ENCODE results near the gene GPR3.
A peak's percentile ranks its signal among the peaks of the same experiment; 100 is the strongest.
"Not testable (repeated sequence)": the region's sequence is repeated elsewhere in the genome, so short reads cannot be mapped to it uniquely, and the experiment has no call there.

The GPR3 gene

DNA sequence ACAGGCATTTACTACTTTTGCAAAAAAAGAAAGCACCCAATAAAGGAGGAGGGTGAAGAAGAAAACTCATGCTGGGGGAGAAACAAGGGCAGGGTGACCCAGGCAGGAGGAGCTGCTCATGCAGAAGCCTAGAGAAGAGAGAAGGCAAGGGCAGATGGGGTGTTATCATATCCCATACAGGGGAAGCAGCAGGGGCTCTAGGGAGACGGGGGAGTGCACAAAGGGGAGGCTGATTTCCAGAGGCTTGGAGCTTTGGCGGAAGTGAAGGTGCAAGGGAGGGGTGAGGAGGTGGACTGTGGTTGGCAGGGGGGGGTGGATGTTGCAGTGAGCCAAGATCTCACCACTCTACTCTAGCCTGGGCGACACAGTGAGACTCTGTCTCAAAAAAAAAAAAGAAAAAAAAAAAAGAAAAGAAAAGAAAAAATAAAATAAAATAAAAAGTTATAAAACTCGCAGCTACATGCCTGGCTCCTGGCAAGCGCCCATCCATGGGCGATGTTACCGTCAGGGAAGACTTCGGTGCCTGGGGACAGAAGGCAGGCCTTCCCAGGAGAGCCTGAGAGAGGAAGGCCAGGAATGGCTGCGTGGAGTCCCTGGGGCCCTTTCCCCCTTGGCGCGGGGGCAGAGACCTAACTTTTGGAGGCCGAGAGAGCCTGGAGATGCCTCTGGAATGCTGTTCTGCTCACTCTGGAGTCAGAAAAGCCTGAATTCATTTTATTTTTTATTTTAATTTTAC lies 14.5 kb upstream of the GPR3 start:
- no peak for DNase-seq

- DNase-seq: no peak
Observed at GRCh38 chr1:27379564-27380122, 12.8 kb upstream of the GPR3 start.

DNA sequence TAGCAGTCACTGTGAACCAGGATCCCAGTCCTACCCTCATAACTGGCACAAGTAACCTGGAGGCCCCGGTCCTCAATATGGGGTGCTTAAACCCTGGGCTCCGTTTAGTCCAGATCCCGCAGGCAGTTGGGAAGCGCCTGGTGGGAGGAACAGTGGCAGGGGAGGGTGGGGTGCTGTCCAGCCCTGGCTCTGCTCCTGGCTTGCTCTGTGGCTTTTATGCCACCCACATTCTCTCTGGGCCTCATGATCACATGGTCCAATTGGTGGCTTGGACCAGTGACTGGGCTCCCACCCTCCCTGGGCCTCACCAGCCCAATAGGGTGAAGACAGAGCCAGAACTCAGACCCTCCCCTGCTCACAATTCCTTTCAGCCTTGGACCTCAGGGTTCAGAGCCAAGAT lies 12.2 kb upstream of the GPR3 start:
- DNase-seq: no peak

DNA sequence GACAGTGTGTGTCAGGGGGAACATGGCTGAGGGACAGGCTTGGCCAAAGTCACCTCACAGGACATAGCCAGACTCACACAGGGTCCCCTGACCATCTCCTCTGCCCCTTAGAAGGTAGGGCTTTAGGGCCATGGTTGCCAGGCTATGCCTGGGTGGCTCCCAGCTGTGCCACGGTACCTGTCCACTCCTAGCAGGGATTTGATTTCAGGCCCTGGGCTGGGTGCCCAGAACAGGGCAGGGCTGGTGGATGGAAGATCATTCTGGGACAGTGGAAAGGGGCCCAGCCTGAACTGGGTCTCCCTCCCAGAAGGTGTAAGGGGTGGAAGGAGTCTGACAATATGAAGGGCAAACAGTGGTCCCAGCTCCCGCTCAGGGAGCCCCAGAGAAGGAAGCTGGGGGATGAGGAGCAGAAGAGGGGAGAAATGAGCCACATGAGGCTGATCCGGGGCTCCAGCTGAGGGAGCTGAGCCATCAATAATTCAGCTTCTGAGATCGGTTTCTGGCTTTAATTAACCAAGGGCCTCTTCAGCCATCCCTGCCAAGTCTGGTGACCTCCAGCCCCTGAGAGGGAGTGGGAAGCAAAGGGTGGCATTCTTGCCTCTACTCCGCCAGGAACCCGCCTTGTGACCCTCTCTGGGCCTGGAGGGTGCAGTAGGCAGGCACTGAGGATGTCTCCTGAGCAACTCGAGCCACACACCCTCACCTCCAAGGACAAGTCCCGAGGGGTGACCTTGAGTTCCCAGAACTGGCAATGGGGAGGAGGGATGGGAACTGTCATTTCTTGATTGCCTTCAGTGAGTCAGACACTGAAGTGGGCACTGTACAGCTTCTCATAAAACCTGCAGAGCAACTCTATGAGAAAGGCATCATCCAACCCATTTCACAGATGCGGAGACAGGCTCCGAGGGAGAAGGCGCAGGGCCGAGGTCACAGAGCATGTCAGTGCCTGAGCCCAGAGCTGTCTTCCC lies 11.4 kb upstream of the GPR3 start:
- no peak for DNase-seq

DNA sequence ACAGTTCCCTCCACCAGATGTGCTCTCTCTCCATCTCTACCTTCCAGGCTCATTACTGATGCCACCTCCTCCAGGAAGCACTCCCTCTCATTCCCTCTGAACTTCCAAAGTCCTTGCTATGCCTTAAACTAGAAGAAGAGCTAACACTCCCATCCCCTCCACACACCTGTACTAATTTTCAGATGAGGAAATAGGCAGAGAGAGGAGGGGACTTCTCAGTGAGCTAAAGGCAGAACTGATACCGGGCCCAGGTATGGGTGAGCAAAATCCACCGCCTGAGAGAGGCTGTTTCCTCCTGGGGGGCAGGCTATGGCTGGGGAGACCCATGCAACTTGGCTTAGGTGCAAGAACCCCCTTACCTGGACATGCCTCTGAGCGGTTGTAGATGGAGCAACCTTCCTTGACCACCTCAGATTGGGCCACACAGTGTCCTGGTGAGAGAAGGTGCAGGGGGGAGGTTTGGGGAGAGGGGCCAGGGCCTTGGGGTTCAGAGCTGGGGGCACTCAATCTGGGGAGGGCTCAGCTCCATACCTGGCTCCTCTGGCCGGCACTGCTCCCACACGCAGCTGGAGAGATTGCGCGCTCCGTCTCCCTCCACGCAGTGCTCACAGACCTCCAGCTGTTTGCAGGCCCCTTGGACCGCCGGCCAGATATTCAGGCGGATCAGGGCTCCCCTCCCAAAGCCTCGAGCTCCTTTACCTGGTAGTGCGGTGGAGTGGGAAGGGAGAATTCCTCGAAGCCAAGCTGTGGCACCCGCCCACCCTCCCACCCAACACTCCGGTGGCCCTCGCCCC lies 10.3 kb upstream of the GPR3 start:
- DNase-seq: no peak

GRCh38 chr1:27383039-27383605 lies 9.3 kb upstream of the GPR3 start, which contains the start of gene CD164L2:
Gene CD164L2, minus strand, starts transcription at chr1:27383333. Its CDS starts 94 bp downstream, at chr1:27383239.
- no peak for DNase-seq

- DNase-seq: no peak
Observed at GRCh38 chr1:27383661-27384060, 8.8 kb upstream of the GPR3 start.

DNA sequence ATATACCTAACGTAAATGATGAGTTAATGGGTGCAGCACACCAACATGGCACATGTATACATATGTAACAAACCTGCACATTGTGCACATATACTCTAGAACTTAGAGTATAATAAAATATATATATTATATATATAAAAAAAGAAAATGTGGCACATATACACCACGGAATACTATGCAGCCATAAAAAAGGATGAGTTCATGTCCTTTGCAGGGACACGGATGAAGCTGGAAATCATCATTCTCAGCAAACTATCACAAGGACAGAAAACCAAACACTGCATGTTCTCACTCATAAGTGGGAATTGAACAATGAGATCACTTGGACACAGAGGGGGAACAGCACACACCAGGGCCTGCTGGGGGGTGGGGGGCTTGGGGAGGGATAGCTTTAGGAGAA lies 7.6 kb upstream of the GPR3 start:
- DNase-seq: not testable (repeated sequence)

DNA sequence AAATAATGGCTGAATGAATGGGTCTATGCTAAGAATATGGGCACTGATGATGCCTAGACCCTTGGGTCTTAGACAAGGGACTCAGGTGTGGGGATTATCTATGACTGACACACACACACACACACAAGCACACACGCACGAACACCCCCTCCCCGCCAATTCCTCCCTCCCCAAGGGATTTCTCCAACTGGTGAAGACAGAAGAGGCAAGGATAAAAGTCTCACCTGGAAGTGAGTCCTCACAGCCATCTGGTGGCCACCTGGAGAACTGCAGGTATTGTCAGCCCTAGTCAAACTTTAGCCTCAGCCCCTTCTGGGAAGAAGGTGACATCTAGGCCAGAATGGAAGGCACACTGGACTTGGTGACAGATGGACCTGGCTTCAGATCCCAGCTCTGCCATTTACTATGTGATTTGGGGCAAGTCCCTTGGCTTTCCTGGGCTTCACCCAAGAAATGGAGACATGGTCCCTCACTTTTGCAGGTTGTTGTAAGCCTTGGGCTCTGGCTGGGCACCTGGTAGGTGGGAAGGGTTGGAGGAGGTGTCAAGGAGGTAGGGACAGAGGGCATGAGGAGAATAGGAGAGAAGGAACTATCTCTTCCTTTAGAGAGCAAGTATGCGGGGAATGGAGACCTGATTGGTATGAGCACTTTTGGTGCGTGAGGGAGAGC lies 4.0 kb upstream of the GPR3 start:
- DNase-seq: peak in 28 of 51 donors; percentile 5 to 50 (median 22)

DNA sequence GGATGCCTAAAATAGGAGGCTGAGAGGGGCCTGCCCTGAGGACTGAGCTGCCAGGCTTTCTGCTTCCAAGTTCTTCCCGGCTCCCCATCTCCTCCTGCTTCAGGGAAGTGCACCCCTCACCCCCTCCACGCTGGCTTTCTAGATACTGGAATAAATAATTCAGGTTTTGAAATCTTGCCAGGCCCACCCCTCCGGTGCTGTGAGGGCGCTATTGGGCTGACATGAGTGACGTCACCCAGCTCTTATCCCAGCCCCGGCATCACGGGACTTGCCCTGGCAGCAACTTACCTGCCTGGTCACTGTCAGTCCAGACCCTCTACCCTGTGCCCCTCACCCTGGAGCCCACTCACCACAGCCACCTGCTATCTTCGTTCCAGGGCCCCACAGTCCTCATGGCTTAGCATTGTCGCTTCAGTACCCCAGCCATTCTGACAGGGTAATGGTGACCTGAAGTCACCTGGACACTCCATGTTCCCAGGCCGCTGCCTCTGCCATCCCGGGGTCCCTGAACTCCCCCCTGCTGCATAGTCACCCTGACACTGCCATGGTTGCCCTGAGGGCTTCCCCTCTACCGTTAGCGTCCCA lies 819 bp upstream of the GPR3 start:
- peak in 34 of 51 donors; percentile 9 to 67 (median 46) for DNase-seq

GRCh38 chr1:27392778-27393635 lies 585 bp downstream of the GPR3 start:
- DNase-seq: peak in 1 of 51 donors; percentile 66

- no peak for DNase-seq
Observed at GRCh38 chr1:27393641-27394281, 1.3 kb downstream of the GPR3 start.

- DNase-seq: no peak
Observed at GRCh38 chr1:27394282-27394658, 1.8 kb downstream of the GPR3 start.

GRCh38 chr1:27394925-27395324 lies 2.5 kb downstream of the GPR3 start:
- no peak for DNase-seq

DNA sequence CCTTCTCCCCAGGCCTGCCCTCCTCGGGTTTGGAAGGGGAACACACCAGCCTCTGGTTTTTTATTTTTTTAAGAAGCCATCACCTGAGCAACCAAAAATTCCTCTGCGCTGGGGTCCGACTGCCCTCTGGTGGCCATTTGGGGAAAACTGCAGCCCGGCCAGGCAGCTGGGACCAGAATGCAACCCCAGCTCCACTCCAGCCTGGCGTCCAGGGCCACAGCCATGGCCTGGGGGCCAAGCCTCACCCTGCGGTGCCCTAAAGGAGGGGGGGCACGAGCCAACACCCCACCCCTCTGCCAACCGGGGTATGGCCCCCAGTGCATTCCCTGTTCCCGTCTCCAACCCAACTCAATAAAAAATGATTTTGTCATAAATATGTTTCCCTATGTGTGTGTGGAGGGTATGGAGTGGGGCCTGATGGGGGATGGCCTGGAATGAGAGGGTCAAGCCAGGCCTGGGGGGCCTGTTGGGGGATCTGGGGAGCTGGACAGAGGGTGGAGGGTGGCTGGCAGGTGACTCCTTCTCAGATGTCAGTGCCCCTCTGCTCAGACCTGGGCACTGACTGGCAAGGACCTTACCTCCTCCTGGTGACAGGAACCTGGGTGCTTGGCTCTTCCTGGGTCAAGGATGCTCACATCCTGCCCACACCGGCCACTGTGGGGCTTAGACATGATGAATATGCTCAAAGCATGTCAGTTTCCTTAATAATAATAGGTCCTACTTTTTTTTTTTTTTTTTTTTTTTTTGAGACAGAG lies 3.2 kb downstream of the GPR3 start:
- peak in 43 of 51 donors; percentile 13 to 78 (median 50) for DNase-seq

DNA sequence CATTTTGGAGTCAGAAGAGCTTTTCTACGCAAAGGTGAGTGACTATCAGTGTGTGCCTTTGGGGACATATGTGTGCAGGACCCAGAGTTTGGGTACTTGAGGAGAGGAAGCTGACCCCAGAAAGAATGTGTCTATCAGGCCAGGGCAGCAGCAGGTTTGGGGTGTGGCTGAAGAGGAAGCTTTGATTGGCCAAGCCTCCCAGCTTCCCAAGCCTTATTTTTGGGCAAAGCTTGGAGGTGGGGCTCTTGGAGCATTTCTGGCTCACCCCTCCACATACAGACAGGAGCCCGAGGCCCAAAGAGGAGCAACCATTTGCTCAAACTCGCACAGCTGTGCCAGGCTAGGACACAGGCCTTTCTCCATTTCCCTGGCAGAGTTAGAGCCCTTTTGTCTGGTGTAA lies 4.7 kb downstream of the GPR3 start:
- no peak for DNase-seq

GRCh38 chr1:27397749-27398148 lies 5.3 kb downstream of the GPR3 start:
- DNase-seq: no peak

All from hypothalamus (tissue), 51 donors.